OCI-M1 (cell line): ENCODE results near the gene JAKMIP1.

Source experiments
- DNase-seq: peaks from one replicate; lab custom pipeline; 2025; lab: John Stamatoyannopoulos, UW

Gene JAKMIP1

DNA sequence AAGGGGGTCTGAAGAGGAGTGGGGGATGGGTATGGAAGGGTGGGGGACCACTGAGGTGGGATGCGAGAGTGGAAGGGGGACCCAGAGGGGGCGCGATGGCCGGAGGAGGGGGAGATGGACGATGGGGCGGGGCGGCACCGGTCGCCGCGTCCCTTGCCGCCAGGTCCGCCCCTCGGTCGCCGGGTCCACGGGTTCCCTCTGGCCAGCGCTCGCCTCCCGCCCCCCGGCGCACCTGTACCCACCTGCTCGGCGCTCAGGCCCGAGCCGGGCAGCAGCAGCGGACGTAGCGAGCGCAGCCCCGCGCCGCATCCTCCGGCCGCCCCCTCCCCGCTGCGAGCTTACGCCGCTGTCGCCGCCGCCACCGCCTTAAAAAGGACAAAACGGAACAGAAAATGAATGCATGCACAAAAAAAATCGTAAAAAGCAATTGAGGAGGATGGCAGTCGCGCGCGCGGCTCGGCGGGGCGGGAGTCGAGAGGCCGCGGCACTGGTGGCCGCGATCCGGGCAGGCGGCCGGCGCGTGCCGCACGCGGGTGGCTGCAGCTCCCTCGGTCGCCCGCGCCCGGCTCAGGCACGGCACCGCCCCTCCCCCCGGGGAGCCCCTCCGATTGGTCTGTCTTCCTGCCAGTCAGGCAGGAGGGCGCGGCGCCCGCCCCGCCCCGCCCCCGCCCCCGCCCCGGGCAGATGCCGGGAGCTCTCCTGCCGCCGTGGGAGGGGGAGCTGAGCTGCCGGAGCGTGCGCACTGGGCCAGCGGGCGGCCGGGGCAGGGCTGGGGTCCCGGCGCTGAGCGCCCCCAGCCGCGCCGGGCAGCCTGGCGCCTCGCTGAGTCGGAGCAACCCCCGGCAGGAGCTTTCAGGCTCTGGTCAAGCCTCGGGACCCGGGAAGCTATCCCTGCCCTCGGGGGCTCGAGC lies at the start of gene JAKMIP1:
Gene JAKMIP1, minus strand, starts transcription at position 539 of the 911 bp plus-strand sequence. CDS start 87,699 bp downstream, outside the sequence.
- DNase-seq: no peak

GRCh38 chr4:6248394-6248793 lies 48.0 kb upstream of the JAKMIP1 start:
- DNase-seq: no peak

GRCh38 chr4:6246170-6246634 lies 45.9 kb upstream of the JAKMIP1 start:
- no peak for DNase-seq

DNA sequence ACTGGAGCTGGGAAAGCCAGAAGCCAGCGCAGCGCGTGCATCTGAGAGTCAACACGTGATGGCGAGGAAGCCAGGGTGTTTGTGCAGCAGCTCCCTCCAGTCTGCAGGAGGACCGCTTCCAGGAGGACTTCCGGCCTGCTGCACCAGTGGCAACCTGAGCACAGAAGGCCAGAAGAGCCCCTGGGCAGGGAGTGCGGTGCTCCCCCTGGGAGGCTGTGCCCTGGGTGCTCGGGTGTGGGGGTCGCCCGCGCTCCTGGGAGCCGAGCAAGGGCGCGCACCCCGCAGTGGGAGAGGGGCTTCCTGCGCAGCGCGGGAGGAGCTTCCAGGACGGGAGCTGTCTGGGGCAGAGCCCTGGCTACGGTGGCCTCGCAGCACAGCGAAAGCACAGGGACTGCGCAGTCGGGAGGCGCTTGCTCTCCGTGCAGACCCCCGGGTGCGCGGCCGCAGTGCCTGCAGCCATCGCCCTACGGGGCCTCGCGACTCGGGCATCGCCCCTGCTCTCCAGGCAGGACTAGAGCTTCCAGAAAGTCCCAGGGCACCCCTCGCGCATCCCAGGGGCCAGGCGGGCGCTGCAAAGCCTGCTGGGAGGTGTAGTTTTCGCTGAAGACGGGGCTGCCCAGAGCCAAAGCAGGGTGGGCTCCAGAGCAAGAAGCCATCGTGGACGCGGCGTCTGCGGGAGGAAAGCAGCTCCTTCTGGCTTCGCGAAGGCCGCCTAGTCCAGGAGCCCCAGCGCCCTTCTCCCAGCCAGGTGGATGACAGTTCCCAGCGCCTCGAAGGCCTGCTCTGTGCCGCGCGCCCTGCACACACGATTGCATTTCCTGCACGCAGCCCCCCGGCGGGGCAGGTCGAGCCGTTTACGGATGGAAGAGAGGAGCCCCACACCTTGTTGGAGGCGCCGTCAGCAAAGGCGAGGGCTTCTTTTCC lies 45.2 kb upstream of the JAKMIP1 start:
- DNase-seq: no peak

DNA sequence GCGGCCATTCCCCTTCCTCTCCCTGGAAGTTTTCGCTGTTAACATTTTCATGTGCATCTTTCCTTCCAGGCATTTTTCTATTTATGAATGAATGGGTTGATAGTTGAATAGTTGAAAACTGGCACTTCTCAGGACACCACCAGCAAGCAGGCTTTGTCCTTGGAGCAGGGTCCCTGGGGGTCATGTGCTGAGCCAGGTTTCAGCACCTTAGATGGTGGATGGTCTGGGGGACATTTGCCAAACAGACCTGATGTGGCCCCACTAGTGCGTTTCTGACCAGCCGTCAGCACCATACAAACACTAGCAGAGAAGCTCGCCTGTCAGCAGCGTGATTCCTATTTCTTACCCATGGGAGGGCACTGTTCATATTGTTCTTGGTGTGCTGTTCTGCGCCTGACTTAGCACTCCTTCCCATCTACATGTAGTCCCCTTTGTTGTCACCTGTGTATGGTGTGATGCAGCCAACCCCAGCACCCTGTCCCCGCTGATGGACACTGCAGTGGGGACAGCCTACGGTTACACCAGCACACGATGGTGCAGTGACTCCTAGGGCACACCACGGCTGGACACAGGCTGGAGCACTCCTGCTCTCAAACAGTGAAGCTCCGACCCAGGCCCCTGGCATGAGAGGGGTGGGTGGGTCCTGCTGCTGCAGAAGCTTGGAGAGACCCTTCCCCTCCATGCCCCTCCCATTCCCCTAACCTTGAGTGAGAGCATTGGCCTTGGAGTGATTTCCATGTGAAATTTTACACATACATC lies 42.1 kb upstream of the JAKMIP1 start:
- no peak for DNase-seq

GRCh38 chr4:6241062-6241845 lies 40.9 kb upstream of the JAKMIP1 start:
- no peak for DNase-seq

DNA sequence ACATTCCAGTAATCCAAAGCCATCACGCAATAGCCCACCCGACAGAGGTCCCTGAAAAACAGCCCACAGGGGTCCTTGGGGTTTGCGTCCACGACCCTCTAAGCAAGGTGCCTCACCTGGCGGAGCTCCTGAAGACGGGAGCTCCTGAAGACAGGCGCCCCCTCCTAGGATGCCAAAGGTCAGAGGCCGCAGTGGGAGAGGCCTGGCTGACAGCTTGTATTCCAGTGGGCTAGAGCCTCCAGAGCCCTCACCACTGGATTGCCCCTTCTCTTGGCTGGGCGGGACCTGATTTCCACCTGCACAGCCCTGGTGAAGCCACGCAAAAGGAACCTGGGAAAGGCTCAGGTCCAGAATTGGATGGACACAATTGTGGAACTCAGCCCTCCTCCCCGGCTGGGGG lies 39.6 kb upstream of the JAKMIP1 start:
- no peak for DNase-seq

DNA sequence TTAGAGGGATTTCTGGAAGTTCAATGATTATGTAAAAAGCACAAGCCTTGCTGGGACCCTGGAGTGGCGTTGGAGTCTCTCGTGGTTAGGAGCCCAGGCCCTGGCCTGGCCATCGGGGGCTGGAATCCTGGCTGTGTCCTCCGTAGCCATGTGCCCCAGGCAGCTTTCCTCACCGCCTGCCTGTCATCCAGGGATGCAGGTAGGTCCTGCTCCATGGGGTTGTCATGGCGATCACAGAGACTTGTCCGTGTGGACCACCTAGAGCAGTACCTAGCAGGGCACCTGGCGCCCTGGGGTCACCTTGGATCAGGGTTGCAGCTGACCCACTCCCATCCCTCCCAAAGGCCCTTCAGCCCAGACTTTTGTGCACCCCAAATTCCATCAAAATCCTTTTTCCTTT lies 39.1 kb upstream of the JAKMIP1 start:
- DNase-seq: no peak

GRCh38 chr4:6236816-6237390 lies 36.6 kb upstream of the JAKMIP1 start:
- no peak for DNase-seq

DNA sequence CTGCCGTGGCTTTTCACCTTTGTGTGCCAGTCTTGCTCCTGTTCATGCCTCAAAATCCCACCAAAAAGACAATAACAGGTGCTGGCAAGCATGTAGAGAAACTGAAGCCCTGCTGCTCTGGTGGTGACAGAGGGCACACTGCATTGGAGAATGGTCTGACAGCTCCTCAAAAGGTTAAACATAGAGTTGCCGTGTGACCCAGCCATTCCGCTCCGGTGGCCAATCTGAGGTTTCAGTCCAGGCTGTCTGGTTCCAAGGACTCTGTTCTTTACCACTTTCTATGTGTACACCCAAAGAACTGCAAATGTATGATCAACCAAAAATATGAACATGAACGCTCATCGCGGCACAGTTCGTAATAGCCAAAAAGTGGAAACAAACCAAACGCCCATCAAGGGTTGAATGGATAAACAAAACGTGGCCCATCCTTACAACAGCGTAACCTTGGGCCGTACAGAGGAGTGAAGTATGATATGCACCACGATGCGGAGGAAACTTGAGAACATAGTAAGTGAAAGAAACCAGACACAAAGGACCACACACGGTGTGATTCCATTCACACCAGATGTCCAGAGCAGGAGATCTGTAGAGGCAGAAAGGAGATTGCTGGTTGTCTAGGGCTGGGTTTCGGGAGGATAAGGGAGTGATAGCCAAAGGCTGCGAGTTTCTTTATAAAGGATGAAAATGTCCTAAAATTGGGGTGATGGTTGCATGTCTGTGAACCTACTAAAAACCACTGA lies 35.7 kb upstream of the JAKMIP1 start:
- DNase-seq: no peak

DNA sequence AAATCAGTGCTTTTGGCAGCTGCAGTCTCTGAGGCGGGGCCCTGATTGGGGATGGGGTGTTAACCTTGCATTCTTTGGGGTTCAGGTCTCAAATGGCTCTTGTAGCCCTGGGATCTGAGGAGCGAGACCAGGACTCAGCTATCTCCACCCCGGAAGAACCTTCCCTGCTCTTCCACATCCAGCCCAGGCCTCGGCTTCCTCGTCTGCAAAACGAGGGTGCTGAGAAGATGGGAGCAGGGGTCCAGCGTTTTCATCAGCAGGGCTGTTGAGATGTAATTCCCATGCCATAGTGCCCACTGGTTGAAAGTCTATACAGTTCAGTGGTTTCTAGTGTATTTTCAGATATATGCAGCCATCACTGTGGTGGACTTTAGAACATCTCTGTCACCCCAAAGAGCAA lies 34.7 kb upstream of the JAKMIP1 start:
- no peak for DNase-seq

GRCh38 chr4:6233929-6234328 lies 33.6 kb upstream of the JAKMIP1 start:
- no peak for DNase-seq

DNA sequence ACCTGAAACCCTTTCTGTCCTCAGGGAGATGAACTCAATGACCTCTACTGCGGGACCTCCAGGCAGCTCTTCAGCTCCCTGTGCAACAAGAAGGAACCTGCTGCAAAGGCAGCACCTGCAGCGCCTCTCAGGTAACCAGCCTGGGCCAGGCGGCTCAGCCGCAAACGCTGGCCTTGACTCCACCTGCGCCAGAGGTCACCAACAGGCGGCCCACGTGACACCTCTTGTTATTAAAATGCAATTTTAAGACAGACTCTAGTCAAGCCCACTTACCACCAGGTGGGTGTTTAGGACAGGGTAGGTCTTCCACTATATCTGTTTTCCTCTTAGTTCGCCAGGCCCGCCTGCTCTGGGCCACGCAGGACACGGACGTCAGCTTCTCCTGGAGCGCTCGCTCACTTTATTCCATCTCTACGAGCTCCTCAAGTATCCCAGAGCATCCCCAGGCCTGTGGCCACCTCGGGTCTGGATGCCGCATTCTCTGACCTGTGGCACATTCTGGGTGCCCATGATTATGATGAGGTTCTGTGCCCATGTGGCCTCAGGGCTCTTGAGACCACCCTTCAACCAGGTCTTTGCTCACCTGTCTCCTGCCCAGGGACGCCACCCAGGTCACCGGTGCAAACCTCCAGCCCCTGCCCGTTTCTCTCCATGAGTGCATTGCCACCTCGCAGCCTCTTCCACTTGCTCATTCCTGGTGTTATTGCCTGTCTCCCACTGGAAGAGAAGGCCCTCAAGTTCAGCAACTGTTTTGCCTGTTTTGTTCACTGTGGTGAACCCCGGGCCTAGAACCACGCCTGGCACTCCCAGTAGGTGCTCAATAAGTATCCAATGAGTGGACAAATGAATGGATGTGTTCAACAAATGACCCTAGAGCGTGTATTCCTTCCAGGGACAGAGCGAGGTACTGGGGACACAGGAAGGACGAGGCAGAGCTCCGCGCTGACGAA lies 32.8 kb upstream of the JAKMIP1 start:
- DNase-seq: no peak

GRCh38 chr4:6231663-6232165 lies 31.4 kb upstream of the JAKMIP1 start:
- no peak for DNase-seq

DNA sequence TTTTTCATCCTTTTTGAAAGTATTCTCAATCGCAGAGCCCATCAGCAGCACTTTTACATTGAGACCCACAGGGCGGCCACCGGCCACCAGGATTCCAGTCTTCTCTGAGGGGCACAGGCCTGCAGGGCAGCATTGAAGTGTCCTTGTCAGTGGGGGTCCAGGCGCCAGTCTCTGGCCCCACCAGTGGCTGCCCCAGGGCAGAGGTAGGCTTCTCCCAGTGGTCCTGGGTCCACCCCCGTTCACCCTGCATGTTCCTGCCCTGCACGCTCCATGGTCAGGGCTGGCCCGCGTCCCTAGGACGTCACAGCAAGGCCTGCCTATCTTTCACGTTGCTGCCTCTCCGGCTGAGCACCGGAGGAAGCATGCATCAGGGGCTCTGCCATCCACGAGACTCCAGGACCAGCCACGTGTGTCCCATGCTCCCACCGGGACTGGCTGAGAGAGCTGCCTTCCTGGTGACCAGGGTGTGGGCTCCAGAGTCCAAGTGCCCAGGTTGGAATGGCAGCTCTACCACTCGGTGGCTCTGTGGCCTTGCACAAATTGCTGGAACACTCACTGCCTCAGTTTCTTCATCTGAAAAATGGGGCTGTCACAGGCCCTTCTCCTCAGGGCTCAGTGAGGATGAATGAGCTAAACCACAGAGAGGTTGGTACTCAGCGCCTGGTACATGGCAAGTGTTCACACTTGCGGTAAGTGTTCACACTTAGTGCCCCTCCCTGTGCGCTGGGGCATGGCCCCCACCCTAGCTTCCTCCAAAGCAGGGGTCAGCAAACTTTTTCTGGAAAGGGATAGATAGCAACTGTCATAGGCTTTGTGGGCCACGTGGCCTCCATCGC lies 30.7 kb upstream of the JAKMIP1 start:
- no peak for DNase-seq

- DNase-seq: no peak
Measured at GRCh38 chr4:6230502-6230785, 30.1 kb upstream of the JAKMIP1 start.

GRCh38 chr4:6229671-6230501 lies 29.5 kb upstream of the JAKMIP1 start:
- DNase-seq: no peak
